GM15510 (cell line): ENCODE results near the gene F3.
A peak's percentile ranks its signal among the peaks of the same experiment; 100 is the strongest.

Source experiments
- POLR2A ChIP-seq: IDR thresholded peaks from 3 replicates; pipeline ENCODE4 v1.6.1; 2011; ENCODE audit warnings: borderline replicate concordance; ENCODE audit not compliant: insufficient read length; ENCODE audit errors: extremely low read depth

Gene F3

DNA sequence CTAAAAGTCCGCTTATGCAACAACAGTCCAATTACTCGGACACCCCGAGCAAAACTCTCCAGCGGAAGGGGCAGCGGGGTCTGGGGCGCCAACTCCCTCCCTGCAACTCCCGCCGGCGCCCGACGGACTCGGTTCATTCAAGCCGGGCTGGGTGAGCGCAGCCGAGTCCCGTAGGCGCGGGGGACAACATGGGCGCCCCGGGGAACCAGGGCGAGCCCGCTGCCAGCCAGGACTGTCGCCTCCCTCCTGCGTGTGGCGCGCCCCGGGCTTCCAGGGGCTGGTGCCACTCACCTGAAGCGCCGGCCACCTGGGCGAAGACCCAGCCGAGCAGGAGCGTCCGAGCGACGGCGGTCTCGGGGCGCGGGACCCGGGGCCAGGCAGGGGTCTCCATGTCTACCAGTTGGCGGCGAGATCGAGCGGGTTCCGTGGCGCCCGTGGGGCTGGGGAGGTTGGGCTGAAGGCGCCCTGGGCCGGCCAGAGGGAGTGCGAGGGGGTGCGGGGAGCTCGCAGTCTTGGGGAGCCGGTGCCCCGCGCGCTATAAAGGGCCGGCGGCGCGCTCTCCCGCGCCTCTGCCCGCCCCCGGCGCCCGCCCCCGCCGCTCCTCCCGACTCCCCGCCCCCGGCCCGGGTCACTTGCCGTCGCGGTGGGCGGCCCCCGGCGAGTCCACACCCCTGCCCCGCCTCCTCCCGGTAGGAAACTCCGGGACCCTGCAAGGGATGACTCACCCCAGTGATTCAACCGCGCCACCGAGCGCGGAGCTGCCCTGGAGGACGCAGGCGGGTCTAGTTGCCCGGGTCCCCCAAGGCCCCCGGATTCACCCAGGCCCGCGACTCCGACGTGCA lies at the start of gene F3:
Gene F3 (minus strand): TSS at position 514 of the 842 bp plus-strand sequence. CDS start 123 bp downstream, at position 391.
- TF ChIP-seq POLR2A, result peak; percentile 18

DNA sequence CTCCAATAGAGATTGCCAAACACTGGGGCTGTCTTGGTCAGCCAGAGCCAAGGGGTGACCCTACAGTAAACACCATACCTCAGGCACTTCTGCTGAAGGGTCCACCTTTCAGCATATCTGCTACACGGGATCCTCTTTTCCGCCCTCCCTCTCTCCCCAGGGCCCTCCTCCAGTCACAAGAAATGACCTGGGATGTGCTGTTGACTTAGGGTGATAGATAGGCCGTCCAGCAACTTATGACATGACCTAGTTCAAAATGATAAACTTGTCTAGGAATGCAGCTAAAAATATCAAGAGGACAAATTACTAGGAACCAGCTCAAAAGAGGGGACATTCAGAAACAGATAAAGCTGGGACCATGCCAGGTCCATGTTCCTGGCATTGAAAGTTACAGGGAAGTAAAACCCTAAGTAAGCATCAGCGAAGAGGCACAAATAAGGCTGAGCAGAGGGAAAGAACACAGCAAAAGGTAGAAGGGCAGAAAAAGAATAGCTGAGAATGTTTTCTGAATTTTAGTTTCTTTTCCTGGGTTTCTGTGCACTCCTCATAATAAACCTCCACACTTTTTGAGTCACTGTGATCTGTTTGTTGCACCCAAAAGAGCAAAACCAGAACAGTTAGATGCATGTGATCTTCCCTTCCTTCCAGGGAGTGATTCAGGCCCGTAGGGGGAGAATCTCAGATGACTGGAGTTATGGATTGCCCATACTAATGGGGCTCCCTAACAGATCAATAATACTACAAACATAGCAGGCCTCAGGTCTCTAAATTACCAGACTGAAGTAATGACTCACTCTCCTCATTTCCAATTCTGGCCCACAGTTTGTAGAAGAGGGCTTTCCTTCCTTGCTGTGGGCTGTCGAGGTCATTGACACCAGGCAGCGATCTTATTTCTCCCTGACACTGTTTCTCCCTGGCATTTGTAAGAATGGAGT lies 48.9 kb upstream of the F3 start:
- TF ChIP-seq POLR2A, result no peak

DNA sequence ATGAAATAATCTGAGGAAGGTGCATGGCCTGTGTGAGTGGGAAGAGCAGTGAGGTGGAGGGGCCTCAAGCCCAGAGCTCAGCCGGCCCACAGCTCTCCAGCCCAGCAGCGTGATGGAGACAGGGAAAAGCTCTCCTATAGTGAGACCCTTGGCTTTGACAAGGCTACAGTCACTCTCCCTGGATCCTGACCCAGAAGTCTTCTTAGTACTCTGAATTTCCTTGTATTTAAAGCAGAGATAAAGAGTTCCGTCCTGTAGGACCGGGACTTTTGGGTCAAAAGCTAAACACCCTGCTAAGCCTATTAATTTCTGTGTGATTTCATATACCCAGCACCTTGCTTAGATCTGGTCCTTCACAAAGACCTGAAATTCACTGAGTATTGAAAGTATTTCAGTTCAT lies 48.2 kb upstream of the F3 start:
- TF ChIP-seq POLR2A, result no peak

DNA sequence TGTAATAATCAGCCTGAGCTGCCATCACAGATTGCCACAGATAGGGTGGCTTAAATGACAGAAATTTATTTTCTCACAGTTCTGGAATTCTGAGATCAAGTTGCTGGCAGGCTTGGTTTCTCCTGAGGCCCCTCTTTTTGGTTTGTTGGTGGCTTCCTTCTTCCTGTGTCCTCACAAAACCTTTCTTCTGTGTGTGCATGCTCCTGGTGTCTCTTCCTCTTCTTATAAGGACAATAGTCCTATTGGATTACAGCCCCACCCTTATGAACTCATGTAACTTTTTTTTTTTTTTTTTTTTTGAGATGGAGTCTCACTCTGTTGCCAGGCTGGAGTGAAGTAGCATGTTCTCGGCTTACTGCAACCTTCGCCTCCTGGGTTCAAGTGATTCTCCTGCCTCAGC lies 41.0 kb upstream of the F3 start:
- no peak for TF ChIP-seq POLR2A

DNA sequence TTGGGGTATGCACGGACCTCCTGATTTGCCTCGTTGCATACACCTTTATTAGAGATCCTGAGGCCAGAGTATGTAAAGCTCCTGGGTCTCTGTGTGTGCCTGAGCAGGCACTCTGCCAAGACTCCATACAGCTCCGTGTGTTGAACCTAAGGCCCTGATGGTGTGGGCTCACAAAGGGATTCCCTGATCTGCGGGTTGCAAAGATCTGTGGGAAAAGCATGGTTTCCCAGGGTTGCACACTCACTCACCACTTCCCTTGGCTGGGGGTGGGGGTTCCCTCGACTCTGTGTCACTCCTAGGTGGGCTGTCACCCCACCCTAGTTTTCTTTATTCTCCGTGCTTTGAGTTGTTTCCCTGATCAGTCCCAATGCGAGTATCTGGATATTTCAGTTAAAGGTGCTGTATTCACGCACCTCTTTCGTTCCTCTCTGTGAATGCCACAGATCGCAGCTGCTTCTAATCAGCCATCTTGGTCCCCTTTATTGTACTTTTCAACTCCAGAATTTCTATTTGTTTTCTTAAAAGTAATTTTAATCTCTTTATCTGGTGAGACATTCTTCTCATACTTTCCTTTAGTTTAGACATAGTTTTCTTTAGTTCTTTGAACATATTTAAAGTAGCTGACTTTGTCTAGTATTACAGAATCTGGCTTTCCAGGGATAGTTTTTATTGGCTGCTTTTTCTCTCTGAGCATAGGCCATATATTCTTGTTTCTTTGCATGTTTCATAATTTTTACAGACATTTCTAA lies 39.0 kb upstream of the F3 start:
- TF ChIP-seq POLR2A, result no peak

DNA sequence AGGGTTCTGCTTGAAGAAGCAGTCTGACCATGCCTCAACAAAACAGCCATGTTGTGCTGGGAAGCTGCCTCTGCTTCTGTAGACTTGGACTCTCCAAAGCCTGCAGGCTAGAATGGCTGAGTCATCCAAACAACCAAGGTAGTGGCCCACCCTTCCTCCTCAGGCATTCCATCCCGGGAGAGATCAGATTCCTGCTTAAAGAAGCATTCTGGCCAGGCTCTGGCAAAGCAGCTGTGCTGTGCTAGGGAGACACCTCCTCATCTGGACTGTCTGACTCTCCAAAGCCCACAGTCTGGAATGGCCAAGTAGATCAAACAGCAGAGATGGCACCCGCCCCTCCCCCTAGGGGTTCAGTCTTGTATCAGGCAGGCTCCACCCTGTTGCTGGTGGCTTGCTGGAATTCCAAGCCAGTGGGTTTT lies 38.3 kb upstream of the F3 start:
- TF ChIP-seq POLR2A, result no peak

DNA sequence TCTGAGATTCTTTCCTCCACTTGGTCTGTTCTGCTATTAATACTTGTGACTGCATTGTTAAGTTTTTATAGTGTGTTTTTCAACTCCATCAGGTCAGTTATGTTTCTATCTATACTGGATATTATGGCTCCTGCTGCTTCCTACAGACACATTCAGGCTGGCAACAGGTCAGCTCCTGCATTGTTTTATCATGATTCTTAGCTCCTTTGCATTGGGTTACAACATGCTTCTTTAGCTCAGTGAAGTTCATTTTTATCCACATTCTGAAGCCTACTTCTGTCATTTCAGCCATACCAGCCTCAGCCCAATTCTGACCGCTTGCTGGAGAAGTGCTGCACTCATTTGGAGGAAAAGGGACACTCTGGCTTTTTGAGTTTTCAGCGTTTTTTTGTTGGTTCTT lies 37.3 kb upstream of the F3 start:
- no peak for TF ChIP-seq POLR2A

DNA sequence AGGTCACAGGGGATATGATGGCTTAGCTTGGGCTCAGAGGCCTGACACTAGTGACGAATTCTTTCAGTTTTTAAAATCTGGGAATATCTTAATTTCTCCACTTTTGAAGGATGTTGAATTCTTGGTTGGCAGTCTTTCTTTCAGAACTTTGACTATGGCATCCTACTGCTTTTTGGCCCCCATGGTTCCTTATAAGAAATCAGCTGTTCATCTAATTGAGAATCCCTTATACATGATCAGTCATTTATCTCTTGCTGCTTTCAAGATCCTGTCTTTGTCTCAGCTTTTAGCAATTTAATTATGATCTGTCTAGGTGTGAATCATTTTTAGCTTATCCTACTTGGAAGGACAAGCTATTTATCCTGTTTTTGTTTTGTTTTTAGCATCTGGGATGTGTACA lies 31.2 kb upstream of the F3 start:
- TF ChIP-seq POLR2A, result no peak

DNA sequence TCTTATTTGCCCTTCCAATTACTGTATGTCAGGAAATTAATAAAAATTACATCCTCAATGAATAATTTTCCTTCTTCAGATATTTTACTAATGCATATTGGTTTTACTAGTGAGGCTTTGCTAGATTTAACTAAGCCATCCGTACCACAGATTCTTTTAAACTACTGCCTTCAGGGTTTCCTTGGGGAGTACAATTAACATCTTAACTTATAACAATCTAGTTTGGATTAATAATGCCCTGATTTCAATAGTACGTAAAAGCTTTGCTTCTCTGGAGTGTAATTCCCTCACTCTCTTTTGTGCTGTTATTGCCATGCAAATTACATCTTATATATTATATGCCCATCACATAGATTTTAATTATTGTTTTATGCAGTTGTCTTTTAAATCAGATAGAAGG lies 24.3 kb upstream of the F3 start:
- no peak for TF ChIP-seq POLR2A

DNA sequence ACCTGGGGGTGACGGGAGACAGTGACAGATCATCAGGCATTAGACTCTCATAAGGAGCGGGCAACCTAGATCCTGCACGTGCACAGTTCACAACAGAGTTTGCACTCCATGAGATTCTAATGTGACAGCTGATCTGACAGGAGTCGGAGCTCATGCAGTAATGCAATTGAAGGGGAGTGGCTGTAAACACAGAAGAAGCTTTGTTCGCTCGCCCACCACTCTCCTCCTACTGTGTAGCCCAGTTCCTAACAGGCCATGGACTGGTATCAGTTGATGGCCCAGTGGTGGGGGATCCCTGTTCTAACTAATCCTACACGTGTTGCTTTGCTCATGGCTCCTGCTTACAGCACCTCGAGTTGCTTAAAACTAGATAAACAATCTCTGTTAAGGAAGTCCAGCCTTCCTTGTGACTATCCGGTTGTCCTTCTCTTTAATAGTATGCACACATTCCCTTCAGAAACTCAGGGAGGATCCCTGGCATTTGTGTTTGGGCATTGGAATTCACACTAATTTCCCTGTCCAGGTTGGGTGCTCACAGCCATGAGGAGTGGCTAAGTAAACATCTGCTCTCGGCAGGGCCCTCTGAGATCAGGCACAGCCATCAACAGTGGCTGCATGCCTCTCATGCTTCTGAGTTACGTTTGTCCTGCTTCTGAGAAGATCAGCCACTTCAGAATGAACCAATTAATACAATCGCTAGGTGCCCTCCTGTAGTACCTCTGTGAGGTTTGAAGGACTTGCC lies 21.1 kb upstream of the F3 start:
- no peak for TF ChIP-seq POLR2A

DNA sequence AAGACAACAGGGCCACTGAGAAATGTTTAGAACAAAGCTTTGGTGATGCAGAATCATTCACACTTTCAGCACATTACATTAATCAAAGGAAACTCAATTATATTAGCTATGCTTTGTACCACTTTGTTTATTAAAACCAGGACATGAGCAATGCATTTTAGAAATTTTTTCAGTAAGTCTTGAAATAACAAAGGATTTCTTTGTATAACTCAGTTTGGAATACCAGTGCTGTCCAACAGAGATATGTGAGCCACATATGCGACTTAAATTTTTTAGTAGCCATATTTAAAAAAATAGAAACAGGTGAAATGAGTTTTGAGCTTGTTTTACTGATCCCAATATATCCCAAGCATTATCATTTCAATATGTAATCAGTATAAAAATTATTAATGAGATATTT lies 18.8 kb upstream of the F3 start:
- TF ChIP-seq POLR2A, result no peak

DNA sequence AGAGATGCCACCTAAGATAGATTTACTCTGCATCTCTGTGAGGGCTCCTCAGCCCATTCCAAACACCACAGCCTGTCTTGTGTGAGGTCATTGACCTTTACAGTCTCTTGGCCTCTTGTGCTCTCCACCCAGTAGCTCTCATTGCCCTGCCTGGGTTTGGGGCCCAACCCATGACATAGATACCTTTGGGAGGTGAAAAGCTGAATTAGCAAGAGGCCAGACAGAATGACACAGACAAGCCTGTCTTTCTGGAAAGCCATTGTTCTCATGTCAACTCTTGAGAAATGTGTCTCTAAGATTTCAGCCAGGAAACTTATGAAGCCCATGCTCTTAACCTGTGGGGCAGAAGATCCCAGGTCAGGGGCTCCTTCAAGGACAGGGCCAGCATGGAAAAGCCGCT lies 18.4 kb upstream of the F3 start:
- no peak for TF ChIP-seq POLR2A

DNA sequence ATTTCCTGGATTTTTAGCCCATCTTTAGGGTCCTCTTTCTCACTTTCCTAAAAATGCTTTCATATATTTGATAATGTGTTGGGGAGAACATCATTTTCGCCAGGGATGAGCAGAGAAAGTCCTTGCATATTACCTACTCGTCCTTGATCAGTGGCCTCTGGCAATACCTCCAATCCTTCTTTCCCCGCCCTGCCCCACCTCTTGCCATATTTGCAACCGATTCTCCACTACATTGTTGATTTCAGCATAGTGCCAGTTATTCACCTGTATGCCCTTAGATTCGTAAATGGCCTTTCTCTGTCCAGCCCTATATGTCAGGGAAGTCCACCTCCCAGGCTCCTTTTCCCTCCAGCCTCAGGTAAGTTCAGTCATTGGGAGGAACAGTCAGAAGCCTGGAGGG lies 13.5 kb upstream of the F3 start:
- no peak for TF ChIP-seq POLR2A

DNA sequence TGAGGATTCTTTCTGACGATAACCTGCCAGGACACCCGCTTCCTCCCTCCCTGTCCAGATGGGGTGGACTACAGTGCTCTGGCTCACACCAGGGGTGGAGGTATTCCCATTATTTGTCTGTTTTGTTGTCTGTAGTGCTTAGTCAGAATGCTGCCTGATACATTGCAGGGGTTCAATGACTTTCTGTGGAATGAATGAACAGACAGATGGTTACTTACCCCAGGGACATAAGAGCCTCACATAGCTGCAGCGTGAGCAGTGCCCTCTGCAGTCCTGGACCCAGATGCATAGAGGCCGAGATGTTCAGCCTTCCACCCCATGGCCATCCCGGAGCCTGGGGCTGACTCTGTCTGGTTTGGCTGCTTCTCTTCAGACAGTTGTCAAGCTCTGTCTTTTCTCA lies 13.0 kb upstream of the F3 start:
- no peak for TF ChIP-seq POLR2A

DNA sequence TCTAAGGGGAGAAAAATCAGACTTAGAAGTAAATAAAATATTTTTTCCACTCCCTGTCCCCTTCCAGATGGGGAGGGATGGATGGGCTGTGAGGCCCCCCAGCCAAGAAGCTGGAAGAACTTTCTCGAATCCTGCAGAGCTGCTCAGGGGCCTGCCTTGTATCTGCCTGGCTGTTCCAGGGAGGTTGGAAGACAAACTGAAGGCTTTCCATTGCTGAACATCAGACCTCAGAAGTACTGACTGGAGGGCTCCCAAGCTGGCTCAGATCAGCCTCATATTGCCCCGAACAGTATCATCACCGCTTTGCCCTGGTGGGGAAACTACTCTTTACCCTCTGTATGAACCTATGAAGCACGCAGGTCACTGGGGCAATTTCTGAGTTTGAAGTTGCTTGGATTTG lies 12.4 kb upstream of the F3 start:
- TF ChIP-seq POLR2A, result no peak

DNA sequence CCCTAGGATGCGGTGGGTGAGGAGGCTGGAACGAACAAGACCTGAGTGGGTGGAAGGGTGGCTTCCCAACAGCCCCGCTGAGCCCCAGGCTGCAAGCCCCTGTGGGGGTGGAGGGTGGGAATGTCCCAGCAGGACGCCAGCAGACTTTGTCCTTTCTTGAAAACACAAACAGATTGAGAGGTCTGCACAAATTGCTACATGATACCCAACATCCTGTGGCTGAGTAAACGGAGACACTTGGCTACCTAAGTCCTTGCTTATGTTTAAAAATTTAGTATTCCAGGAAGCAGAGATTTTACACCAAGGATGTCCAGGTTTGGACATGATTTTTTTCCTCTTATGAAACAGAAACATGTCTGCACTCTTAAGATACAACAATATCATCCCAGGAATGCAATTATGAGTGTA lies 11.8 kb upstream of the F3 start:
- no peak for TF ChIP-seq POLR2A
